Head of caudate nucleus (tissue), 42 donors: Measurements from ENCODE around the gene E2F1.
"Not testable (repeated sequence)": the region's sequence is repeated elsewhere in the genome, so short reads cannot be mapped to it uniquely, and the experiment has no call there.

ENCODE experiments used
- DNase-seq, 42 donors: peaks; one replicate each; pipeline versions ENCODE4 v3.0.0 to v3.0.0-alpha.2; 2020 to 2021; ENCODE audit warnings: mixed read lengths in 7 of 42
- intact Hi-C: fragments of 100-400 bp; cut with DNase I; formaldehyde crosslinking; loops from one replicate; pipeline ENCODE4 v1.15.0; 2022

The E2F1 gene

GRCh38 chr20:33716498-33716897 lies 30.3 kb upstream of the E2F1 start:
- intact Hi-C loops = no loop called here
- DNase-seq = no peak

GRCh38 chr20:33713865-33714367 lies 27.7 kb upstream of the E2F1 start:
- intact Hi-C loops = no loop called here
- no peak for DNase-seq

GRCh38 chr20:33711446-33711738 lies 25.2 kb upstream of the E2F1 start:
- intact Hi-C loops = no loop called here
- DNase-seq = no peak

- DNase-seq = no peak
- intact Hi-C loops = no loop called here
These were observed 24.7 kb upstream of the E2F1 start for GRCh38 chr20:33710681-33711445.

DNA sequence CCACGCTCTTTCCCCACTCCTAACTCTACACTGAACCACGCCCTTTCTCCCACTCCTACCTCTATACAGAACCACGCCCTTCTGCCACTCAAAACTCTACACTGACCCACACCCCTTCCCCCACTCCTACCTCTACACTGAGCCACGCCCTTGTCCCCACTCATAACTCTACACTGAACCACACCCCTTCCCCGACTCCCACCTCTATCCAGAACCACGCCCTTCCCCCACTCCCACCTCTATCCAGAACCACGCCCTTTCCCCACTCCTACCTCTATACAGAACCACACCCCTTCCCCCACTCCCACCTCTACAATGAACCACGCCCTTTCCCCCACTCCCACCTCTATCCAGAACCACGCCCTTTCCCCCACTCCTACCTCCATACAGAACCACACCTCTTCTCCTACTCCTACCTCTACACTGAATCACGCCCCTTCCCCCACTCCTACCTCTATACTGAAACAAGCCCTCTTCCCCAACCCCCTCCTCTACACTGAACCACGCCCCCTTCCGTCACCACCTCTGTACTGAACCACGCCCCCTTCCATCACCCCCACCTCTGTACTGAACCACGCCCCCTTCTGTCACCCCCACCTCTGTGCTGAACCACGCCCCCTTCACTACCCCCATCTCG lies 23.8 kb upstream of the E2F1 start:
- DNase-seq = peak in 3 of 42 donors; percentile 23 to 57 (median 23)
- intact Hi-C loops = no loop called here

- DNase-seq = no peak
- intact Hi-C loops = no loop called here
These were observed 23.2 kb upstream of the E2F1 start for GRCh38 chr20:33709398-33709797.

DNA sequence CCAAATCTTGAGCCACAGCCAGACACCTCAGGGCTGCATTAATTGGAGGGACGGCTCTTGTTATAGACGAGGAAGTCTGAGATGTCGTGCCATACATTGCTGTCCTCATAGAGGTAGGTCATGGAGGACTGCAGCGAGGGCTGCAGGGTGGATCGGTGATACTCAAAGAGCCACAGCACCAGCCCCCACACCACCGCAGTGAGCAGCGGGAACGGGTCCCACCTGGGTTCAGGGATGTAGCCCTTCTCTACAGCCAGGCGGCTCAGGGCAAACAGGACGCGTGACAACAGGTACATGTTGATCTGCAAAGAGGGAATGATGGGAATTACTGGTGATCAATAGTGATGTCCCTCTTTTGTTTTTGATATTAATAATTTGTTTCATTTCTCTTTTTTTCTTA lies 21.5 kb upstream of the E2F1 start:
- intact Hi-C loops = no loop called here
- no peak for DNase-seq

- peak in 9 of 42 donors; percentile 29 to 66 (median 51) for DNase-seq
- intact Hi-C loops = no loop called here
These were observed 18.2 kb upstream of the E2F1 start for GRCh38 chr20:33704197-33704924.

- intact Hi-C loops = no loop called here
- no peak for DNase-seq
These were observed 17.4 kb upstream of the E2F1 start for GRCh38 chr20:33703498-33704137.

- intact Hi-C loops = no loop called here
- peak in 1 of 42 donors; percentile 20 for DNase-seq
These were observed 16.7 kb upstream of the E2F1 start for GRCh38 chr20:33702861-33703260.

DNA sequence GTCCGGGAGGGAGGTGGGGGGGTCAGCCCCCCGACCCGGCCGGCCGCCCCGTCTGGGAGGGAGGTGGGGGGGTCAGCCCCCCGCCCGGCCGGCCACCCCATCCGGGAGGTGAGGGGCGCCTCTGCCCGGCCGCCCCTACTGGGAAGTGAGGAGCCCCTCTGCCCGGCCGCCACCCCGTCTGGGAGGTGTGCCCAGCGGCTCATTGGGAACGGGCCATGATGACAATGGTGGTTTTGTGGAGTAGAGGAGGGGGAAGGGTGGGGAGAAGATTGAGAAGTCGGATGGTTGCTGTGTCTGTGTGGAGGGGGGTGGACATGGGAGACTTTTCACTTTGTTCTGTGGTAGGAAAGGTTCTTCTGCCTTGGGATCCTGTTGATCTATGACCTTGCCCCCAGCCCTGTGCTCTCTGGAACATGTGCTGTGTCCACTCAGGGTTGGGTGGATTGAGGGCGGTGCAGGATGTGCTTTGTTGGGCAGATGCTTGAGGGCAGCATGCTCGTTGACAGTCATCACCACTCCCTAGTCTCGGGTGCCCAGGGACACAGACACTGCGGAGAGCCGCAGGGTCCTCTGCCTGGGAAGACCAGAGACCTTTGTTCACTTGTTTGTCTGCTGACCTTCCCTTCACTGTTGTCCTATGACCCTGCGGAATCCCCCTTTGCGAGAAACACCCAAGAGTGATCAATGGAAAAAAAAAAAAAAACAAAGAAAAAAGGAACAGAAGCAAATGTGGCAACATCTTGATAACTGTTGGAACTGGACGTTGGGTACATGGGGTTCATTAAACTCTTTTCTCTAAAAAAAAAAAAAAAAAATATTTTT lies 15.7 kb upstream of the E2F1 start:
- peak in 3 of 42 donors; percentile 25 to 45 (median 40) for DNase-seq
- intact Hi-C loops = no loop called here

GRCh38 chr20:33700696-33701441 lies 14.7 kb upstream of the E2F1 start:
- intact Hi-C loops, DNase-seq: not testable (repeated sequence)

GRCh38 chr20:33698966-33699365 lies 12.8 kb upstream of the E2F1 start:
- intact Hi-C loops, DNase-seq: not testable (repeated sequence)

GRCh38 chr20:33697129-33697528 lies 10.9 kb upstream of the E2F1 start:
- peak; percentile 51 to 93 (median 78) for DNase-seq
- intact Hi-C loops = no loop called here

GRCh38 chr20:33696448-33696847 lies 10.3 kb upstream of the E2F1 start:
- intact Hi-C loops = no loop called here

GRCh38 chr20:33694639-33695012 lies 8.4 kb upstream of the E2F1 start:
- DNase-seq = peak in 1 of 42 donors; percentile 41
- intact Hi-C loops = no loop called here

More at GRCh38 chr20:33696448-33696847, 10.3 kb upstream of the E2F1 start:
- DNase-seq = no peak

GRCh38 chr20:33693741-33694638 lies 7.8 kb upstream of the E2F1 start:
- intact Hi-C loops = no loop called here
- DNase-seq = peak; percentile 69 to 94 (median 84)
